GM23338 (cell line): Measurements from ENCODE around the gene WWOX. TPM values are rescaled to one million over a fixed set of nuclear protein-coding genes. Genes with fewer than 3 reads are reported as not detected.

Experiments used
- ATAC-seq: fragments of 200-7000 bp; cut with Tn5 transposase; 3 replicates; pipeline ENCODE4 v1.9.1; 2020
- DNase-seq: peaks from one replicate; pipeline ENCODE4 v3.0.0-alpha.2; 2015; ENCODE audit warnings: low spot score
- H2AFZ ChIP-seq: fragments of 200-600 bp; sonication (generic); 2 replicates; pipeline ENCODE4 v1.8.0; 2016; ENCODE audit warnings: antibody characterized with exemption, mild to moderate bottlenecking, moderate library complexity
- H3F3A ChIP-seq: fragments of 200-600 bp; sonication (generic); replicated peaks from 2 replicates; pipeline ENCODE4 v1.8.0; 2017; ENCODE audit warnings: antibody characterized with exemption, mixed run types, low read depth
- H3K27ac ChIP-seq: fragments of 200-600 bp; sonication (generic); 2 replicates; pipeline ENCODE4 v1.6.1; 2016; ENCODE audit warnings: low read depth
- H3K27me3 ChIP-seq: fragments of 200-600 bp; sonication (generic); 2 replicates; pipeline ENCODE4 v1.8.0; 2016; ENCODE audit warnings: mild to moderate bottlenecking, mixed run types, moderate library complexity; ENCODE audit not compliant: insufficient read depth
- H3K36me3 ChIP-seq: fragments of 200-600 bp; sonication (generic); 2 replicates; pipeline ENCODE4 v1.8.0; 2016; ENCODE audit warnings: mild to moderate bottlenecking; ENCODE audit not compliant: insufficient read depth
- H3K4me1 ChIP-seq: fragments of 200-600 bp; sonication (generic); 2 replicates; pipeline ENCODE4 v1.8.0; 2016; ENCODE audit warnings: mild to moderate bottlenecking, moderate library complexity; ENCODE audit not compliant: insufficient read depth
- H3K4me2 ChIP-seq: fragments of 200-600 bp; sonication (generic); 2 replicates; pipeline ENCODE4 v1.7.1; 2017; ENCODE audit warnings: mixed run types
- H3K4me3 ChIP-seq: fragments of 200-600 bp; sonication (generic); 2 replicates; pipeline ENCODE4 v1.6.1; 2016; ENCODE audit warnings: mixed run types
- H3K79me2 ChIP-seq: fragments of 200-600 bp; sonication (generic); replicated peaks from 2 replicates; pipeline ENCODE4 v1.8.0; 2017; ENCODE audit warnings: mild to moderate bottlenecking; ENCODE audit not compliant: insufficient read depth
- H3K9me2 ChIP-seq: fragments of 200-600 bp; sonication (generic); 2 replicates; pipeline ENCODE4 v1.8.0; 2017; ENCODE audit not compliant: insufficient read depth
- H4K20me1 ChIP-seq: fragments of 200-600 bp; sonication (generic); replicated peaks from 2 replicates; pipeline ENCODE4 v1.8.0; 2017; ENCODE audit warnings: mild to moderate bottlenecking; ENCODE audit not compliant: insufficient read depth
- H3K27ac Mint-ChIP-seq: 2 replicates; pipeline ENCODE4 v1.8.0; 2020; ENCODE audit warnings: inconsistent platforms, mild to moderate bottlenecking, moderate library complexity, mixed read lengths
- H3K27me3 Mint-ChIP-seq: 3 replicates; pipeline ENCODE4 v1.8.0; 2022; ENCODE audit warnings: low read depth, mild to moderate bottlenecking, moderate library complexity, mixed read lengths, inconsistent platforms; ENCODE audit not compliant: insufficient read depth, poor library complexity
- H3K36me3 Mint-ChIP-seq: 3 replicates; pipeline ENCODE4 v1.8.0; 2021; ENCODE audit warnings: low read depth, mild to moderate bottlenecking, inconsistent platforms, moderate library complexity, mixed read lengths
- H3K4me1 Mint-ChIP-seq: 3 replicates; pipeline ENCODE4 v1.8.0; 2020; ENCODE audit warnings: mild to moderate bottlenecking, inconsistent platforms, mixed read lengths
- H3K4me3 Mint-ChIP-seq: 3 replicates; pipeline ENCODE4 v1.8.0; 2021; ENCODE audit warnings: moderate library complexity, mild to moderate bottlenecking, inconsistent platforms, mixed read lengths
- H3K9me3 Mint-ChIP-seq: 3 replicates; pipeline ENCODE4 v1.8.0; 2020; ENCODE audit warnings: moderate library complexity, mild to moderate bottlenecking, inconsistent platforms, mixed read lengths
- CREB1 ChIP-seq: fragments of 250-450 bp; sonication (Bioruptor Pico); IDR thresholded peaks from 2 replicates; pipeline ENCODE4 v1.5.0; 2020; ENCODE audit warnings: low read depth, mild to moderate bottlenecking, moderate library complexity
- ETS1 ChIP-seq: IDR thresholded peaks from 2 replicates; pipeline ENCODE4 v1.6.1; 2016; ENCODE audit warnings: antibody characterized with exemption
- EZH2 ChIP-seq: fragments of 200-600 bp; sonication (generic); IDR thresholded peaks from one replicate; pipeline ENCODE4 v1.8.0; 2017; ENCODE audit warnings: antibody characterized with exemption, mild to moderate bottlenecking, low read depth; ENCODE audit not compliant: unreplicated experiment
- EZH2phosphoT487 ChIP-seq: fragments of 200-600 bp; sonication (generic); IDR thresholded peaks from one replicate; pipeline ENCODE4 v1.8.1; 2018; ENCODE audit warnings: antibody characterized with exemption; ENCODE audit not compliant: unreplicated experiment
- JUNB ChIP-seq: IDR thresholded peaks from one replicate; pipeline ENCODE4 v1.6.1; 2016; ENCODE audit warnings: antibody characterized with exemption; ENCODE audit not compliant: unreplicated experiment
- NANOG ChIP-seq: IDR thresholded peaks from 2 replicates; pipeline ENCODE4 v1.6.1; 2016; ENCODE audit warnings: antibody characterized with exemption, borderline replicate concordance
- REST ChIP-seq: IDR thresholded peaks from one replicate; pipeline ENCODE4 v1.6.1; 2018; ENCODE audit warnings: antibody characterized with exemption; ENCODE audit not compliant: unreplicated experiment
- STAT1 ChIP-seq: IDR thresholded peaks from one replicate; pipeline ENCODE4 v1.6.1; 2016; ENCODE audit warnings: antibody characterized with exemption; ENCODE audit not compliant: unreplicated experiment
- ZNF114 ChIP-seq: fragments of 250-450 bp; sonication (Bioruptor Pico); IDR thresholded peaks from 2 replicates; pipeline ENCODE4 v1.5.0; 2020; ENCODE audit warnings: mild to moderate bottlenecking, moderate library complexity
- polyA plus RNA-seq: library from polyadenylated mRNA; unstranded; fragments of >200 nt; fragmentation: Nextera tagmentation; extraction: Ambion mirVana; gene quantifications from 2 replicates; pipeline ENCODE4 v1.2.1, GENCODE V29; 2016
- total RNA-seq: library from RNA; depleted of rRNA; stranded (reverse); fragments of >200 nt; shearing (Covaris generic); gene quantifications from 2 replicates; pipeline ENCODE4 v1.2.3, GENCODE V29; 2014

WWOX gene
- total and polyA plus RNA-seq, 2 experiments from 2014 or later, result 10.0 to 19.3 TPM

DNA sequence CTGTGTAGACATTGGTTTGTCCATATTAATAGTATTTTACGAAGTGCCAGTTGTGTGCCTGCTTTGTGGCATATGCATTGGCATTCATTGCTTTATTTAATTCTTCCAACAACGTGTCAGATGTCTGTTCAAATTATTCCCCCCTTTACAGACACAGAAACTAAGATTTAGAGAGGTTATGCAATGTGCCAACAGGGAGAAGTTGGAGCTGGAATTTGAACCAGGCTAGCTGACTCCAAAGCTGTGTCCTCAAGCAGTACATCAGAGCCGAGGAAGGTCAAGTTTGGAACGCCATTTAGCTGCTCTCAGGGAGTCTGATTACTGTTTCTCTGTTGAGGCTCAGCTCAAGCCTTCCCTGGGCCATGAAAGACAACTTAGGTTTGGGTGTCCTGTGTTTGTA lies 232.3 kb downstream of the WWOX start (continued):
- TF ChIP-seq REST (no peak), ETS1 (no peak), EZH2 (no peak), ZNF114 (CRISPR knock-in tag) (no peak), CREB1 (CRISPR knock-in tag) (no peak)

GRCh38 chr16:78333808-78334207 lies 234.4 kb downstream of the WWOX start:
- H3K4me3 Mint-ChIP-seq, result no peak overlapping the region
- H4K20me1 ChIP-seq, result no peaks in the 10 kb centered on the region
- no peaks in the 10 kb centered on the region for H3K9me3 Mint-ChIP-seq

GRCh38 chr16:78340590-78340989 lies 241.1 kb downstream of the WWOX start:
- Histone ChIP-seq H3F3A (no peaks in the 10 kb centered on the region), H3K4me3 (no peak overlapping the region), H3K79me2 (no peaks in the 10 kb centered on the region), H2AFZ (no peak overlapping the region), H3K4me2 (no peak overlapping the region), H3K27me3 (no peaks in the 10 kb centered on the region), H3K4me1 (peaks cover 7% of the 10 kb centered on the region), H3K9me2 (0 out of 2 replicates have a peak, but pooled peaks cover 5% of the 10 kb centered on the region), H4K20me1 (no peaks in the 10 kb centered on the region), H3K36me3 (no peaks in the 10 kb centered on the region), H3K27ac (no peak overlapping the region)
- Mint-ChIP-seq H3K4me3 (no peak overlapping the region), H3K27ac (no peak overlapping the region), H3K36me3 (peaks cover 4% of the 10 kb centered on the region; the same call in 1 of the 3 replicates), H3K27me3 (peaks cover 9% of the 10 kb centered on the region), H3K9me3 (peaks cover 11% of the 10 kb centered on the region; the same call in 2 of the 3 replicates), H3K4me1 (peaks cover 8% of the 10 kb centered on the region; the same call in 2 of the 3 replicates)
- no peak for ATAC-seq
- DNase-seq, result no peak
- TF ChIP-seq NANOG, result no peak
- TF ChIP-seq EZH2phosphoT487, result no peak
- TF ChIP-seq JUNB, result no peak
- no peak for TF ChIP-seq CREB1 (CRISPR knock-in tag)
- TF ChIP-seq REST, result no peak
- no peak for TF ChIP-seq ETS1

More at GRCh38 chr16:78333808-78334207, 234.4 kb downstream of the WWOX start:
- ATAC-seq (no peak), DNase-seq (no peak)
- H3K79me2 ChIP-seq, result no peaks in the 10 kb centered on the region
- no peaks in the 10 kb centered on the region for H3F3A ChIP-seq
- no peaks in the 10 kb centered on the region for H3K9me2 ChIP-seq
- H3K36me3 ChIP-seq, result no peaks in the 10 kb centered on the region
- no peak overlapping the region for H3K27ac ChIP-seq
- H3K27me3 ChIP-seq, result no peaks in the 10 kb centered on the region
- H3K4me1 Mint-ChIP-seq, result peaks cover 9% of the 10 kb centered on the region
- H3K36me3 Mint-ChIP-seq, result no peaks in the 10 kb centered on the region
- H2AFZ ChIP-seq, result no peak overlapping the region
- H3K4me3 ChIP-seq, result no peak overlapping the region
- H3K27ac Mint-ChIP-seq, result peak overlapping the region; percentile 60; the same call in 1 of the 2 replicates
- H3K27me3 Mint-ChIP-seq, result peaks cover 3% of the 10 kb centered on the region
- H3K4me2 ChIP-seq, result no peak overlapping the region
- H3K4me1 ChIP-seq, result no peaks in the 10 kb centered on the region; the same call in 1 of the 2 replicates
- TF ChIP-seq STAT1 (no peak), EZH2 (no peak), CREB1 (CRISPR knock-in tag) (no peak)
